Measurements from ENCODE around the gene KCNIP4. TPM values are rescaled to one million over a fixed set of nuclear protein-coding genes. Genes with fewer than 3 reads are reported as not detected.

Gene KCNIP4
- total and polyA plus RNA-seq, 9 of the 15 experiments (the other 6 are each of a cell fraction or from before 2014, with no cell fraction given), result 0.25 to 0.41 TPM; not detected in 7

DNA sequence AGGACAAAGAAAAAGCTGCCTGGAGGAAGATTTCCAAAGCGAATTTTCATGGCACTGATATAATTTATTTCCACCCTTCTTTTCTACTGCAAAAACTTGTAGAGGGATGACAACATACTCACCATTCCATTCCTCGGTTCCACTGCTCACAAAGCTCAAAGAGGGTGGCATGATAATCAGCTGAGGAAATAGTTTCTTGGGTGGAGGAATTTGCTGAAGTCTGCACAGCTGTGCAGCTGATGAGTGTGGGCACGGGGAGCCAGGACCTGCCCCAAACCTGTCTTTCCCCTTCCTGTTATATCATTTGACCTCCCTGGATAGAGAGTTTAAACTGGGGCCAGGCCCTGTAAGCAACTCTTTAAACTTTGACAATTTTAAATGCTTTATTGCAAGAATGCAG is 1087.7 kb downstream of the KCNIP4 start (continued):
- TF ChIP-seq, protein P1, sequence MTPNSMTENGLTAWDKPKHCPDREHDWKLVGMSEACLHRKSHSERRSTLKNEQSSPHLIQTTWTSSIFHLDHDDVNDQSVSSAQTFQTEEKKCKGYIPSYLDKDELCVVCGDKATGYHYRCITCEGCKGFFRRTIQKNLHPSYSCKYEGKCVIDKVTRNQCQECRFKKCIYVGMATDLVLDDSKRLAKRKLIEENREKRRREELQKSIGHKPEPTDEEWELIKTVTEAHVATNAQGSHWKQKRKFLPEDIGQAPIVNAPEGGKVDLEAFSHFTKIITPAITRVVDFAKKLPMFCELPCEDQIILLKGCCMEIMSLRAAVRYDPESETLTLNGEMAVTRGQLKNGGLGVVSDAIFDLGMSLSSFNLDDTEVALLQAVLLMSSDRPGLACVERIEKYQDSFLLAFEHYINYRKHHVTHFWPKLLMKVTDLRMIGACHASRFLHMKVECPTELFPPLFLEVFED (CRISPR knock-in tag; conservative IDR thresholded peaks at IDR 0.05), result no peak
- TF ChIP-seq NCOR1 (IDR thresholded peaks at IDR 0.05) (no peak), ZFP1 (CRISPR knock-in tag; IDR thresholded peaks at IDR 0.05) (no peak), KLF1 (tag; IDR thresholded peaks at IDR 0.05) (no peak), ZNF644 (tag; IDR thresholded peaks at IDR 0.05; ENCODE audit: low read depth) (no peak), BCOR (IDR thresholded peaks at IDR 0.05) (no peak), SREBF2 (CRISPR knock-in tag; IDR thresholded peaks at IDR 0.05) (no peak)
- TF ChIP-seq, protein P2, sequence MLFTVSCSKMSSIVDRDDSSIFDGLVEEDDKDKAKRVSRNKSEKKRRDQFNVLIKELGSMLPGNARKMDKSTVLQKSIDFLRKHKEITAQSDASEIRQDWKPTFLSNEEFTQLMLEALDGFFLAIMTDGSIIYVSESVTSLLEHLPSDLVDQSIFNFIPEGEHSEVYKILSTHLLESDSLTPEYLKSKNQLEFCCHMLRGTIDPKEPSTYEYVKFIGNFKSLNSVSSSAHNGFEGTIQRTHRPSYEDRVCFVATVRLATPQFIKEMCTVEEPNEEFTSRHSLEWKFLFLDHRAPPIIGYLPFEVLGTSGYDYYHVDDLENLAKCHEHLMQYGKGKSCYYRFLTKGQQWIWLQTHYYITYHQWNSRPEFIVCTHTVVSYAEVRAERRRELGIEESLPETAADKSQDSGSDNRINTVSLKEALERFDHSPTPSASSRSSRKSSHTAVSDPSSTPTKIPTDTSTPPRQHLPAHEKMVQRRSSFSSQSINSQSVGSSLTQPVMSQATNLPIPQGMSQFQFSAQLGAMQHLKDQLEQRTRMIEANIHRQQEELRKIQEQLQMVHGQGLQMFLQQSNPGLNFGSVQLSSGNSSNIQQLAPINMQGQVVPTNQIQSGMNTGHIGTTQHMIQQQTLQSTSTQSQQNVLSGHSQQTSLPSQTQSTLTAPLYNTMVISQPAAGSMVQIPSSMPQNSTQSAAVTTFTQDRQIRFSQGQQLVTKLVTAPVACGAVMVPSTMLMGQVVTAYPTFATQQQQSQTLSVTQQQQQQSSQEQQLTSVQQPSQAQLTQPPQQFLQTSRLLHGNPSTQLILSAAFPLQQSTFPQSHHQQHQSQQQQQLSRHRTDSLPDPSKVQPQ (CRISPR knock-in tag; IDR thresholded peaks at IDR 0.05; ENCODE audit: borderline replicate concordance), result no peak
- TF ChIP-seq, protein P3, sequence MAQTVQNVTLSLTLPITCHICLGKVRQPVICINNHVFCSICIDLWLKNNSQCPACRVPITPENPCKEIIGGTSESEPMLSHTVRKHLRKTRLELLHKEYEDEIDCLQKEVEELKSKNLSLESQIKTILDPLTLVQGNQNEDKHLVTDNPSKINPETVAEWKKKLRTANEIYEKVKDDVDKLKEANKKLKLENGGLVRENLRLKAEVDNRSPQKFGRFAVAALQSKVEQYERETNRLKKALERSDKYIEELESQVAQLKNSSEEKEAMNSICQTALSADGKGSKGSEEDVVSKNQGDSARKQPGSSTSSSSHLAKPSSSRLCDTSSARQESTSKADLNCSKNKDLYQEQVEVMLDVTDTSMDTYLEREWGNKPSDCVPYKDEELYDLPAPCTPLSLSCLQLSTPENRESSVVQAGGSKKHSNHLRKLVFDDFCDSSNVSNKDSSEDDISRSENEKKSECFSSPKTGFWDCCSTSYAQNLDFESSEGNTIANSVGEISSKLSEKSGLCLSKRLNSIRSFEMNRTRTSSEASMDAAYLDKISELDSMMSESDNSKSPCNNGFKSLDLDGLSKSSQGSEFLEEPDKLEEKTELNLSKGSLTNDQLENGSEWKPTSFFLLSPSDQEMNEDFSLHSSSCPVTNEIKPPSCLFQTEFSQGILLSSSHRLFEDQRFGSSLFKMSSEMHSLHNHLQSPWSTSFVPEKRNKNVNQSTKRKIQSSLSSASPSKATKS (CRISPR knock-in tag; IDR thresholded peaks at IDR 0.05), result no peak
